ENCODE results near the gene PERM1.

The PERM1 gene

DNA sequence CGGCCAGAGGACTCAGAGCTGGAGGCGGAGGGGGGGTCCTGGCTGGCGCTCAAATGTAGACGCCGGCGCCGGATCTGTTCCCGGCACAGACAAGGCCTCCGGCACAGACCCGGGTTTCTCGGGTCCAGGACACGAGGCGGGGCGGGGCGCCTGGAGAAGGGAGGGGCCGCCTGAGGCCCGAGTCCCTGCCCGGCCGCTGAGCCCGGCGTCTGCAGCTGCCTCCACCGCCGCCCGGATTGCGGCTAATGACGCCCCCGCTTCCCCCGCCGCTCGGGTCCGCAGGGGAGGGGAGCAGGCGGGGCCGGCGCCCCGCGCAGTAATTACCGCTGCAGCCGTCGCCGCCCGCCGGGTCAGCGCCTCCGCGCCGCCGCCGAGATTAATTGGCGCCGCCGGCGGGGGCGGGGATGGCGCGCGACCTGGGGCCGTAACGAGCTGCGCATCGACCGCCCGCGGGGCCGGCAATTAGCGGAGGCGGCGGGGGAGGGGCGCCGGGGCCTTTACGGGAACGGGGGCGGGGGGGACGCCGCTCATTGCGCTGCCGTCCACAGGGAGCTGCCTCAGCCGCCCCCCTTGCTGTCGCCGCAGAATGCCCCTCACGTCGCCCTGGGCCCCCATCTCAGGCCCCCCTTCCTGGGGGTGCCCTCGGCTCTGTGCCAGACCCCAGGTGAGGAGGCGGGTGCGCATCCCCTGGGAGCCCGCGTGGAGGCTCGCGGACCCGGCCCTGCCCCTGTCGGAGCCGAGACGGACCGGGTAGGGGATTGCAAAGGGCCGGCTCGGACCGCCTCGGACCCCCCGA lies 40.1 kb downstream of the PERM1 start:
- H3K36me3 ChIP-seq = peaks cover 29% of the 10 kb centered on the region

DNA sequence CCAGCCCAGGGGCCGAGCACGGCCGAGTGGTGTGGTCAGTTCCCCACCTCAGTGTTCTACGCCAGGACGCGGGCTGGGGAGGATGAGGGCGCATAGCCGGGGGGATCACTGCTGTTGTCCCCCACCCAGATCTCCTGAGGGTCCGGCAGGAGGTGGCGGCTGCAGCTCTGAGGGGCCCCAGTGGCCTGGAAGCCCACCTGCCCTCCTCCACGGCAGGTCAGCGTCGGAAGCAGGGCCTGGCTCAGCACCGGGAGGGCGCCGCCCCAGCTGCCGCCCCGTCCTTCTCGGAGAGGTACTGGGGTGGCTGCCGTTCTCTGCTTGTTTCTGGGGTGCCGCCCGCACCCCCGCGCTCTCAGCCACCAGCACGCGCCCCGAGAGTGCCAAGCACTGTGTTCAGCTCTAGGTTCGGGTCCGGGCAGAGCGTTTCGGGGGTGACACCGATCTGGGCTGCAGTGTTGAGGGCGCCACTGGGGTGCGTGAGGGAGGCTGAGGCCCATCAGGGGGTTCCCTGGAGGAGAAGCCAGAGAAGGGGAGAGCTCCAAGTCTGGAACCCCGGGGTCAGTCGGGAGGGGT lies 40.8 kb downstream of the PERM1 start:
- TF ChIP-seq Cebpa-rat (IDR thresholded peaks at IDR 0.05) = no peak
- Histone ChIP-seq H3K4me1 (peaks cover 87% of the 10 kb centered on the region), H3K4me2 (peak overlapping the region; percentile 90), H3K9ac (0 out of 2 replicates have a peak overlapping the region, but pooled peaks have one; percentile 24), H3K27me3 (peaks cover 74% of the 10 kb centered on the region), H3K27ac (no peak overlapping the region), H3K9me3 (no peaks in the 10 kb centered on the region), H3K4me3 (peak overlapping the region; percentile 63), H3K36me3 (peaks cover 22% of the 10 kb centered on the region), H4K20me1 (peaks cover 93% of the 10 kb centered on the region)

More for the DNA sequence above, 40.1 kb downstream of the PERM1 start:
- H3K4me3 ChIP-seq = peak overlapping the region; percentile 63
- peak overlapping the region; percentile 90 for H3K4me2 ChIP-seq
- no peaks in the 10 kb centered on the region for H3K9me3 ChIP-seq
- H3K27me3 ChIP-seq = peaks cover 67% of the 10 kb centered on the region
- H4K20me1 ChIP-seq = peaks cover 93% of the 10 kb centered on the region
- no peak for TF ChIP-seq Cebpa-rat (IDR thresholded peaks at IDR 0.05)
- 0 out of 2 replicates have a peak overlapping the region, but pooled peaks have one; percentile 24 for H3K9ac ChIP-seq
- H3K27ac ChIP-seq = no peak overlapping the region
- peaks cover 81% of the 10 kb centered on the region for H3K4me1 ChIP-seq

- H4K20me1 ChIP-seq = peaks cover 93% of the 10 kb centered on the region
- H3K27ac ChIP-seq = no peak overlapping the region
- TF ChIP-seq Cebpa-rat (IDR thresholded peaks at IDR 0.05) = no peak
- H3K4me3 ChIP-seq = peak overlapping the region; percentile 63
- H3K36me3 ChIP-seq = peaks cover 15% of the 10 kb centered on the region
- peak overlapping the region; percentile 90 for H3K4me2 ChIP-seq
- H3K27me3 ChIP-seq = peaks cover 81% of the 10 kb centered on the region
- H3K9me3 ChIP-seq = no peaks in the 10 kb centered on the region
- peaks cover 87% of the 10 kb centered on the region for H3K4me1 ChIP-seq
- 0 out of 2 replicates have a peak overlapping the region, but pooled peaks have one; percentile 24 for H3K9ac ChIP-seq
Observed at GRCh38 chr1:940107-941014, 41.5 kb downstream of the PERM1 start.

DNA sequence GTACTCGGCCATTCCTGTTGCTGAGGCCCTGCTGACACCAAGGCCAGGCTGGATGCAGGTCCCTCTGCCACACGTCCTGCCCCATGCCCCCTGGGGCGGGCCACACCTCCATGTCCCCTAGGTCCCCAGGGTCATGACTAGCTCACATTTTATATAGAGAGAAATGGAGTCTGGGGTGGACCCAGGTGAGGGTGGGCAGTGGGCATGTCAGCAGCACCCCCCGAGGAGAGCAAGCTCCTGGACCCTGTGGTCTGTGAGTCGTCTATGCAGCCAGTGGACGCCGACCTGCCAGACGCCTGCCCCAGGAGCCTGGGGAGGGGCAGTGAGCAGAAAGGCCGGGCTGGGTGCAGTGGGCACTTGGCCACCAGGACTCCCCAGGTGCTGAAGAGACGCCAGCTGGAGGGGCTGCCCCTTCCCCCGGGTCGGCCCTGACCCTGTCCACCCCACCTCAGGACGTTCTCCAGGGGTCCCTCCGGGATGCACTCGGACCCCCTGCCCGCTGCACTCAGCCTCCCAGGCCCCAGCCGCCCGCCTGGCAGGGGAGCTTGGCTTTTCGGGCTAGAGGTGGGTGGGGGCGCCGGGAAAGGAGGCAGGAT lies 42.3 kb downstream of the PERM1 start:
- H3K9me3 ChIP-seq = no peaks in the 10 kb centered on the region
- no peak overlapping the region for H3K27ac ChIP-seq
- peak overlapping the region; percentile 90 for H3K4me2 ChIP-seq
- peaks cover 85% of the 10 kb centered on the region for H3K4me1 ChIP-seq
- 0 out of 2 replicates have a peak overlapping the region, but pooled peaks have one; percentile 24 for H3K9ac ChIP-seq
- H3K27me3 ChIP-seq = peaks cover 88% of the 10 kb centered on the region
- TF ChIP-seq Cebpa-rat (IDR thresholded peaks at IDR 0.05) = no peak
- peak overlapping the region; percentile 63 for H3K4me3 ChIP-seq
- peaks cover 91% of the 10 kb centered on the region for H4K20me1 ChIP-seq
- H3K36me3 ChIP-seq = peaks cover 9% of the 10 kb centered on the region

DNA sequence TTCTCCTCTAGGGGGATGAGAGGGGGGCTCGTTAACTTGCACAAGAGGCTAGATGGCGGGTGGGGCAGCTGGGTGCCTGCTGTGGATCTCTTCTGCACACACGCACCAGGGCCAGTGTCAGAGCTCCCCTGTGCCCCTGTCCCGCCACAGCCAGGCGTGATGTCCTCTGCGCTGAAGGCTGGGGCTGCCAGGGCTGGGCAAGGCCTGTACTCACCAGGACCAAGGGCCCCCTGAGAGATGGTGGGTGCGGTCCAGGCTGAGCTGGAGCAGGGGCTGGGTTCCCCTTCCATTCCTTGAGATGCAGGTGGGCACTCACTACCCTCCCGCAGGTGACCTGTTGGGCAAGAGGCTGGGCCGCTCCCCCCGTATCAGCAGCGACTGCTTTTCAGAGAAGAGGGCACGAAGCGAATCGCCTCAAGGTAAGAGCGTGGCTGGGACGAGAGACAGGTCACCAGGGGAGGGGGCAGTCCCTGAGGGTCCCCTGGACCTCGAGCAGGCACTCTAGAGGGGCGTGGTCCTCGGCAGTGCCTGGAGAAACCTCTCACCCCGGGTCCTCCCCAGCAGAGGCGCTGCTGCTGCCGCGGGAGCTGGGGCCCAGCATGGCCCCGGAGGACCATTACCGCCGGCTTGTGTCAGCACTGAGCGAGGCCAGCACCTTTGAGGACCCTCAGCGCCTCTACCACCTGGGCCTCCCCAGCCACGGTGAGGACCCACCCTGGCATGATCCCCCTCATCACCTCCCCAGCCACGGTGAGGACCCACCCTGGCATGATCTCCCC lies 43.0 kb downstream of the PERM1 start:
- H3K9ac ChIP-seq = no peak overlapping the region
- H3K9me3 ChIP-seq = no peaks in the 10 kb centered on the region
- H3K27me3 ChIP-seq = peaks cover 81% of the 10 kb centered on the region
- H4K20me1 ChIP-seq = peaks cover 84% of the 10 kb centered on the region
- TF ChIP-seq Cebpa-rat (IDR thresholded peaks at IDR 0.05) = no peak
- H3K4me3 ChIP-seq = no peak overlapping the region; the same call in 1 of the 2 replicates
- H3K27ac ChIP-seq = no peak overlapping the region
- peak overlapping the region; percentile 90 for H3K4me2 ChIP-seq
- H3K36me3 ChIP-seq = peaks cover 4% of the 10 kb centered on the region
- H3K4me1 ChIP-seq = peaks cover 78% of the 10 kb centered on the region

- Histone ChIP-seq H4K20me1 (peaks cover 79% of the 10 kb centered on the region), H3K4me2 (peak overlapping the region; percentile 90), H3K36me3 (no peaks in the 10 kb centered on the region)
Observed at GRCh38 chr1:938088-938683, 43.7 kb downstream of the PERM1 start.

DNA sequence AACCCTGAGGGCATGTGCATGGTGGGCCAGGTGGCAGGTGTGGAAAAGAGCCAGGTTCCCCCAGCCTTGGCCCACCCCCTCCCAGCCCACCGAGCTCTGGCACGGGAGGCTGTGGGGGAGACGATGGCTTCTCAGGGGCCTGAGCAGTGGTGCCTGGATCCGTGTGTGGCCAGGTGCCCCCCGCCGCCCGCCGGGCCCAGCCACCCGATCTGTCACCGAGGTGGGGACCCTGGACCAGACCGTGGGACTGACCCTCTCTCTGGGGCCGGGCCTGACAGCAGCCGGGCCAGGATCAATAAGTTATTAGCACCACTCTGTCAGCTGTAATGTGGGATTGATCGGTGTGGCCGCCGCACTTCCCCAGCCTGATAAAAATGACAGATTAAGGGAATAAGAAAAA lies 44.4 kb downstream of the PERM1 start:
- TF ChIP-seq Cebpa-rat (IDR thresholded peaks at IDR 0.05) = no peak
- peaks cover 79% of the 10 kb centered on the region for H3K4me1 ChIP-seq
- peak overlapping the region; percentile 90; the same call in 1 of the 2 replicates for H3K4me2 ChIP-seq
- H3K36me3 ChIP-seq = no peaks in the 10 kb centered on the region
- H3K9me3 ChIP-seq = no peaks in the 10 kb centered on the region
- H3K9ac ChIP-seq = no peak overlapping the region
- H3K27ac ChIP-seq = no peak overlapping the region
- peaks cover 79% of the 10 kb centered on the region for H4K20me1 ChIP-seq
- peaks cover 81% of the 10 kb centered on the region for H3K27me3 ChIP-seq
- H3K4me3 ChIP-seq = no peak overlapping the region

More at GRCh38 chr1:938088-938683, 43.7 kb downstream of the PERM1 start:
- no peak for TF ChIP-seq Cebpa-rat (IDR thresholded peaks at IDR 0.05)
- peaks cover 78% of the 10 kb centered on the region for H3K4me1 ChIP-seq
- no peak overlapping the region for H3K27ac ChIP-seq
- no peak overlapping the region for H3K4me3 ChIP-seq
- H3K27me3 ChIP-seq = peaks cover 81% of the 10 kb centered on the region
- H3K9me3 ChIP-seq = no peaks in the 10 kb centered on the region
- H3K9ac ChIP-seq = no peak overlapping the region
